GM21381 (cell line): ENCODE measurements around the gene JPT1.
"Not testable (repeated sequence)": the region's sequence is repeated elsewhere in the genome, so short reads cannot be mapped to it uniquely, and the experiment has no call there.

Experiments
- ATAC-seq: cut with Tn5 transposase; IDR thresholded peaks from one replicate; pipeline ENCODE4 v1.9.1; 2021; ENCODE audit warnings: mild to moderate bottlenecking, moderate library complexity; ENCODE audit not compliant: unreplicated experiment

JPT1 gene

GRCh38 chr17:75159196-75160031, 5.1 kb upstream of the JPT1 start:
- ATAC-seq = no peak

GRCh38 chr17:75158480-75158879, 4.2 kb upstream of the JPT1 start:
- not testable (repeated sequence) for ATAC-seq

- no peak for ATAC-seq
Observed at GRCh38 chr17:75155191-75155601, 884 bp upstream of the JPT1 start.

- no peak for ATAC-seq
Observed at GRCh38 chr17:75153780-75154194, 525 bp downstream of the JPT1 start.

- ATAC-seq = no peak
Observed at GRCh38 chr17:75152922-75153779, 1.2 kb downstream of the JPT1 start.

- no peak for ATAC-seq
Observed at GRCh38 chr17:75152523-75152921, 1.8 kb downstream of the JPT1 start.

GRCh38 chr17:75151930-75152329, 2.4 kb downstream of the JPT1 start:
- ATAC-seq = no peak

GRCh38 chr17:75147878-75148546, 6.3 kb downstream of the JPT1 start:
- no peak for ATAC-seq

- ATAC-seq = no peak
Observed at GRCh38 chr17:75146592-75146991, 7.7 kb downstream of the JPT1 start.

GRCh38 chr17:75144816-75145512, 9.3 kb downstream of the JPT1 start:
- ATAC-seq = no peak

GRCh38 chr17:75142236-75142971, 11.9 kb downstream of the JPT1 start:
- no peak for ATAC-seq

- no peak for ATAC-seq
Observed at GRCh38 chr17:75138519-75138918, 15.8 kb downstream of the JPT1 start.

- ATAC-seq = not testable (repeated sequence)
Observed at GRCh38 chr17:75137762-75138161, 16.6 kb downstream of the JPT1 start.

- no peak for ATAC-seq
Observed at GRCh38 chr17:75135946-75136345, 18.4 kb downstream of the JPT1 start.

GRCh38 chr17:75135452-75135851, 18.9 kb downstream of the JPT1 start:
- no peak for ATAC-seq

GRCh38 chr17:75133607-75134347, 20.5 kb downstream of the JPT1 start:
- ATAC-seq = not testable (repeated sequence)

GRCh38 chr17:75133001-75133400, 21.3 kb downstream of the JPT1 start:
- ATAC-seq = no peak

GRCh38 chr17:75132018-75133000, 22.0 kb downstream of the JPT1 start:
- not testable (repeated sequence) for ATAC-seq
